Parathyroid adenoma (tissue), 2 donors: ENCODE results near the gene RAB35.

ENCODE experiments used
- H2AFZ ChIP-seq: fragments of 300-600 bp; sonication (generic); one replicate; pipeline ENCODE4 v1.7.0; 2017; ENCODE audit warnings: antibody characterized with exemption, mild to moderate bottlenecking
- H3K27ac ChIP-seq: fragments of 300-600 bp; sonication (generic); one replicate; pipeline ENCODE4 v1.7.0; 2017
- H3K27me3 ChIP-seq: fragments of 300-600 bp; sonication (generic); one replicate; pipeline ENCODE4 v1.7.0; 2017; ENCODE audit warnings: low read length; ENCODE audit not compliant: control insufficient read depth, insufficient read depth
- H3K36me3 ChIP-seq: fragments of 300-600 bp; sonication (generic); one replicate; pipeline ENCODE4 v1.7.0; 2017; ENCODE audit warnings: low read length; ENCODE audit not compliant: control insufficient read depth, insufficient read depth
- H3K4me1 ChIP-seq: fragments of 300-600 bp; sonication (generic); one replicate; pipeline ENCODE4 v1.7.0; 2017; ENCODE audit warnings: control low read depth
- H3K4me2 ChIP-seq: fragments of 300-600 bp; sonication (generic); one replicate; pipeline ENCODE4 v1.7.0; 2017; ENCODE audit warnings: low read length
- H3K4me3 ChIP-seq: fragments of 300-600 bp; sonication (generic); one replicate; pipeline ENCODE4 v1.7.0; 2017; ENCODE audit warnings: low read depth, low read length
- H3K79me2 ChIP-seq: fragments of 300-600 bp; sonication (generic); one replicate; pipeline ENCODE4 v1.7.0; 2017; ENCODE audit warnings: control low read depth
- H3K9ac ChIP-seq: fragments of 300-600 bp; sonication (generic); one replicate; pipeline ENCODE4 v1.7.0; 2017; ENCODE audit warnings: mild to moderate bottlenecking
- H3K9me3 ChIP-seq: fragments of 300-600 bp; sonication (generic); one replicate; pipeline ENCODE4 v1.7.0; 2017; ENCODE audit warnings: low read length; ENCODE audit not compliant: control insufficient read depth
- CTCF ChIP-seq: fragments of 300-600 bp; sonication (generic); IDR thresholded peaks from one replicate; pipeline ENCODE4 v1.7.0; 2017; ENCODE audit warnings: antibody characterized with exemption, mild to moderate bottlenecking
- donor health status: primary hyperparathyroidism.

RAB35 gene

GRCh38 chr12:120150919-120151525 lies 34.5 kb upstream of the RAB35 start:
- H3K9ac ChIP-seq: no peak overlapping the region
- H2AFZ ChIP-seq: no peak overlapping the region
- no peak overlapping the region for H3K4me3 ChIP-seq
- no peaks in the 10 kb centered on the region for H3K36me3 ChIP-seq
- H3K27ac ChIP-seq: no peak overlapping the region
- H3K4me1 ChIP-seq: no peaks in the 10 kb centered on the region
- H3K27me3 ChIP-seq: no peaks in the 10 kb centered on the region
- no peaks in the 10 kb centered on the region for H3K9me3 ChIP-seq
- no peak overlapping the region for H3K4me2 ChIP-seq
- H3K79me2 ChIP-seq: no peaks in the 10 kb centered on the region
- no peak for TF ChIP-seq CTCF

- Histone ChIP-seq H3K4me1 (no peaks in the 10 kb centered on the region), H2AFZ (no peak overlapping the region), H3K9ac (no peak overlapping the region), H3K27ac (no peak overlapping the region), H3K9me3 (no peaks in the 10 kb centered on the region), H3K4me2 (no peak overlapping the region), H3K27me3 (no peaks in the 10 kb centered on the region), H3K4me3 (no peak overlapping the region), H3K79me2 (no peaks in the 10 kb centered on the region), H3K36me3 (no peaks in the 10 kb centered on the region)
- TF ChIP-seq CTCF: no peak
These were observed 31.5 kb upstream of the RAB35 start for GRCh38 chr12:120148011-120148410.

- Histone ChIP-seq H3K36me3 (no peaks in the 10 kb centered on the region), H3K79me2 (no peaks in the 10 kb centered on the region), H3K9ac (no peak overlapping the region), H3K27me3 (no peaks in the 10 kb centered on the region), H3K9me3 (no peaks in the 10 kb centered on the region), H3K27ac (no peak overlapping the region), H3K4me3 (no peak overlapping the region), H3K4me2 (no peak overlapping the region), H3K4me1 (no peaks in the 10 kb centered on the region), H2AFZ (no peak overlapping the region)
- TF ChIP-seq CTCF: no peak
These were observed 28.6 kb upstream of the RAB35 start for GRCh38 chr12:120145164-120145563.

DNA sequence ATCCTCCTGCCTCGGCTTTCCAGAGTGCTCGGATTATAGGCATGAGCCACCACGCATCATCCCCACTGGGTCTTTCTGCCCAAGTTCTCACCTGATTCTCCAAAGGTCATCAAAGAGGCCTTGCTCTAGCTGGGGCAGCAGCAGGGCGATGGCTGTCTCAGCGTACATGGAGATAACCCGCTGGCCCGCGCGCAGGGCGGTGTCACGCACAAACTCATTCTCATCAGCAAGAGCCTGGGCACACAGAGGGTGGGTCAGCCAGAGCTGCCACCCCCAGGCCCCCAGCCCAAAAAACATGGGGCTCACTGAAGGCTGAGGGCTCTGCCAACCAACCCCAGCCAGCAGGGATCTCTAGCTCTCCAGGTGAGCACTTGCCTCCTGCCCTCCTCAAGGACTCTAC lies 27.7 kb upstream of the RAB35 start:
- Histone ChIP-seq H2AFZ (no peak overlapping the region), H3K4me1 (no peaks in the 10 kb centered on the region), H3K27me3 (no peaks in the 10 kb centered on the region), H3K79me2 (no peaks in the 10 kb centered on the region), H3K9me3 (no peaks in the 10 kb centered on the region), H3K27ac (no peak overlapping the region), H3K4me3 (no peak overlapping the region), H3K9ac (no peak overlapping the region), H3K36me3 (no peaks in the 10 kb centered on the region), H3K4me2 (no peak overlapping the region)
- TF ChIP-seq CTCF: no peak

DNA sequence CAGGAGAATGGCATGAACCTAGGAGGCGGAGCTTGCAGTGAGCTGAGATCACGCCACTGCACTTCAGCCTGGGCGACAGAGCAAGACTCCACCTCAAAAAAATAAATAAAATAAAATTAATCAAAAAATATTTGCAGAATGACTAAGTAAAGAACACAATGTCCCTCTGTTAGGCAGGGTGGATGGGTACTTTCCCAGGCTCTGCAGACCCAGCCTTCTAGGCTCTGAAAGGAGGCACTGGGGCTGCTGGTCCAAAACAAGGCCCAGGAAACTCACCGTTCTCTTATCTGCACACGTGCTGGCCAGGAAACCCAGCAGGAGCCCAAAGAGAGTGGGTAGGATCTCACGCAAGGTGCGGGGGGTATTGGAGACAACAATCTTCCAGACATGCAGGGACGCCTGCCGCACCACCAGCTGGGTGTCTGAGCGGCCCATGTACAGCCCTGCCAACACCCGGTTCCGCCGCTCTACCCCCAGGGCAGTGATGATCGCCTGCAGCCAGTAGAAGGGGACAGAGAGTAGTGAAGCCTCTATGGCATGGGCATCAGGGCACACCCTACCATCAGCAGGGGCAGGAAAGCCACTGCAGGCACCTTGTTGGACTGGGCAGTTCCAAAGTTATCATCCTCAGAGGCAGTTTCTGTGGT lies 25.8 kb upstream of the RAB35 start:
- Histone ChIP-seq H3K9ac (no peak overlapping the region), H3K27me3 (no peaks in the 10 kb centered on the region), H3K4me3 (no peak overlapping the region), H3K4me2 (no peak overlapping the region), H3K9me3 (no peaks in the 10 kb centered on the region), H3K4me1 (no peaks in the 10 kb centered on the region), H2AFZ (no peak overlapping the region), H3K79me2 (no peaks in the 10 kb centered on the region), H3K36me3 (no peaks in the 10 kb centered on the region), H3K27ac (no peak overlapping the region)
- TF ChIP-seq CTCF: no peak
